Stromal cell of bone marrow (primary cell): Measurements from ENCODE around the gene NLRP3.
"Not testable (repeated sequence)": the region's sequence is repeated elsewhere in the genome, so short reads cannot be mapped to it uniquely, and the experiment has no call there.

Experiments used
- DNase-seq: peaks from one replicate; pipeline ENCODE4 v3.0.0-alpha.2; 2012; ENCODE audit warnings: low read depth

NLRP3 gene

GRCh38 chr1:247390996-247391395, 25.0 kb upstream of the NLRP3 start:
- no peak for DNase-seq

- DNase-seq: no peak
These were observed 23.9 kb upstream of the NLRP3 start for GRCh38 chr1:247392088-247392487.

- DNase-seq: not testable (repeated sequence)
These were observed 20.9 kb upstream of the NLRP3 start for GRCh38 chr1:247395075-247395474.

- DNase-seq: no peak
These were observed 15.3 kb upstream of the NLRP3 start for GRCh38 chr1:247400685-247401084.

GRCh38 chr1:247401310-247402119, 14.5 kb upstream of the NLRP3 start:
- no peak for DNase-seq

- DNase-seq: no peak
These were observed 13.8 kb upstream of the NLRP3 start for GRCh38 chr1:247402120-247402675.

- DNase-seq: no peak
These were observed 9.8 kb upstream of the NLRP3 start for GRCh38 chr1:247406014-247406656.

- DNase-seq: no peak
These were observed 8.8 kb upstream of the NLRP3 start for GRCh38 chr1:247407180-247407616.

GRCh38 chr1:247408100-247408499, 7.9 kb upstream of the NLRP3 start:
- DNase-seq: no peak

- DNase-seq: no peak
These were observed 6.0 kb upstream of the NLRP3 start for GRCh38 chr1:247409869-247410544.

- DNase-seq: no peak
These were observed 4.2 kb upstream of the NLRP3 start for GRCh38 chr1:247411621-247412327.

- no peak for DNase-seq
These were observed 1.9 kb downstream of the NLRP3 start for GRCh38 chr1:247417831-247418230.

GRCh38 chr1:247419336-247419735, 3.4 kb downstream of the NLRP3 start:
- no peak for DNase-seq

GRCh38 chr1:247421074-247421473, 5.1 kb downstream of the NLRP3 start:
- no peak for DNase-seq

- DNase-seq: no peak
These were observed 13.5 kb downstream of the NLRP3 start for GRCh38 chr1:247429496-247429895.

- DNase-seq: no peak
These were observed 14.5 kb downstream of the NLRP3 start for GRCh38 chr1:247430434-247430833.

- DNase-seq: no peak
These were observed 15.7 kb downstream of the NLRP3 start for GRCh38 chr1:247431643-247432042.

GRCh38 chr1:247434005-247434404, 18.0 kb downstream of the NLRP3 start:
- no peak for DNase-seq

- no peak for DNase-seq
These were observed 19.2 kb downstream of the NLRP3 start for GRCh38 chr1:247435030-247435758.

- DNase-seq: no peak
These were observed 19.8 kb downstream of the NLRP3 start for GRCh38 chr1:247435759-247436147.
